ENCODE data around the gene HSD11B1.

- TF ChIP-seq JUND (IDR thresholded peaks at IDR 0.05), result no peak
- no peak for TF ChIP-seq CTCF (IDR thresholded peaks at IDR 0.05; ENCODE audit: low read depth, low read length, missing input control)
- TF ChIP-seq TAF1 (conservative IDR thresholded peaks at IDR 0.05), result no peak
- TF ChIP-seq SP1 (IDR thresholded peaks at IDR 0.05), result no peak
- no peak for TF ChIP-seq MAX (IDR thresholded peaks at IDR 0.05)
These were observed 15.9 kb upstream of the HSD11B1 start for GRCh38 chr1:209688746-209689234.

Measured in liver (tissue), 3 donors.